HG03460 (cell line): ENCODE data around the gene MARK3.

ENCODE experiments used
- ATAC-seq: cut with Tn5 transposase; IDR thresholded peaks from one replicate; pipeline ENCODE4 v1.9.1; 2021; ENCODE audit not compliant: unreplicated experiment

The MARK3 gene

DNA sequence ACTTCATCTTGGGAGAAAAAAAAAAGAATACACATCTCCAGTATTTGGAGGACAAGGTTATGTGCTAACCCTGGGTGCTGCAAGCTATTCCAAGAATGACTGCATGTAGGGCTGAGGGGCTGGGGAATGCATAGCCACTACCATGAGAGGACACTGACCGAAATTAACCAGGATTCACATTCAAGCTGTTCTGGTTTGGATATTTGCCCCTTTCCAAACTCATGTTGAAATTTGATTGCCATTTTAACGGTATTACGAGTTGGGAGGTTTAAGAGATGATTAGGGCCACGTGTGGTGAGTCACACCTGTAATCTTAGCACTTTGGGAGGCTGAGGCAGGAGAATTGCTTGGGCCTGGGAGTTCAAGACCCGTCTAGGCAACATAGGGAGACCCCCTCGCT is 18.5 kb upstream of the MARK3 start:
- ATAC-seq: no peak

DNA sequence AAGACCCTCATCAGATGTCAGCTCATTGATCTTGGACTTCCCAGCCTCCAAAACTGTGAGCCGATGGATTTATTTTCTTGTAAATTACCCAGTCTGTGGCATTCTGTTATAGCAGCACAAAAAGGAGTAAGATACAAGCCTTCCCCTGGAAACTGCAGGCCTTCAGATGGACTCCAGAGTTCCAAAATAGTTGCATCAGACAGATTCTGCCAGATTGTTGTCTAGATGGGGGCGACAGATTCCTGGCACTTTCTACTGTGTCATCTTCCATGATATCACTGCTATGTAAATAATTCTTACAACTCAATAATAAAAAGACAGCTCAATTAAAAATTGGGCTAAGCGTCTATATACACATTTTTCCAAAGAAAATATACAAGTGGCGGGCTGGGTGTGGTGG is 17.2 kb upstream of the MARK3 start:
- no peak for ATAC-seq

DNA sequence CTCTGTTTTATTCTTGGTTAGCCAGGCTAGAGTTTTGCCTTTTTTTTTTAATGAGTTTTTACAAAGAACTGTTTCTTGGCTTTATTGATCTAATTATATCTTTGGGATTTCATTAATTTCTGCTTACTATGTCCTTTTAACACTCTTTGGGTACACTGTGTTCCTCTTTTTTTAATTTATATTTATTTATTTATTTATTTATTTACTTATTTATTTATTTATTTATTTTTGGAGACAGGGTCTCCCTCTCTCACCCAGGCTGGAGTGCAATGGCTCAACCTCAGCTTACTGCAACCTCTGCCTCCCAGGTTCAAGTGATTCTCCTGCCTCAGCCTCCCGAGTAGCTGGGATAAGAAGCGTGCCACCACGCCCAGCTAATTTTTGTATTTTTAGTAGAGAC is 15.1 kb upstream of the MARK3 start:
- no peak for ATAC-seq

- no peak for ATAC-seq
These were observed 13.2 kb upstream of the MARK3 start for GRCh38 chr14:103372017-103372416.

DNA sequence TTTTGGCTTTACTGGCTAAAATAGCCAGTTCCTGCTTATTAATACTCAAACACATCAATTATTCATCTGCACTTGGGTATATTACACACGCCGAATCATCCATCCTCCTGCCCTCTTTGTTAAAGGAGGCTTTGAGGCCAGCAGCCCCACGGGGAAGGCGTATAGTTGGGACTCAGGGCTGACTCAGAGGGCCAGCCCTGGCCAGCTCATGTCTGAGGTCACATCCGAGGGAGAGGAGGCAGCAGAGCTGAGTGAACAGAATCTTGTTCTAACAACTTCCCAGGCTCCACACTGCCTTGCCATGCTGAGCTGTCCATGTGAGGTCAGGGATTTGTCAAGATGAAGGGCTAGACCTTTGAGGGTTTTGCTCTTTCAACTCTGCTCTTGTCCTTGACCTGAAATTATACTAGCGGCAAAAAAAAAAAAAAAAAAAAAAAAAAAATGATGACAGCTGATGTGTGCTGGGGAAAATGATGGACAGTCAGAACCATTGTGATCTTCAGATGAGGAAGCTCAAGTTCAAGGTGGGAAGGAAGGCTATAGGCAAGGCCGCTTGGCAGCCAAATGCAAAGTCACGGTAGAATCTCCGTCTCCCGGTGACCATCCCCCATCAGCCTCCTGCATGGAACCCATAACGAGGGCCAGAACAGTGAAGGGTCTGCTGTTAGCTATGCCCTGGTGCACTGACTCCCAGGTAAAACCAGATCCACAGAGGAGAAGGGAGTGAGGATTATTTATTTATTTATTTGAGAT is 12.5 kb upstream of the MARK3 start:
- no peak for ATAC-seq

DNA sequence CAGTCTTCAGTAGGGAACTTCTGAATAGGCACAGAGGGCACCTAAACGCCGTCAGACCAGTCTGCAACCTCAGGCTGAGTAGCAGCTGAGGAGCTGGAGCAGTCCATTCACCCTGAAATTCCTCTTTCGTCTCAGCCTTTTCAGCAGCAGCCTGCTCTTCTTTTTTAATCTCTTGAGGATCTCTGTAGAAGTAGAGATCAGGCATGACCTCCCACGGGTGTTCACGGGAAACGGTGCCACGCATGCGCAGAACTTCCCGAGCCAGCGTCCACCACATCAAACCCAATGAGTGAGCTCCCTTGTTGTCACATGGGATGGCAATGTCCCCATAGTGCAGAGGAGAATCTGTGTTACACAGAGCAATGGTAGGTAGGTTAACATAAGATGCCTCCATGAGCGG is 11.1 kb upstream of the MARK3 start:
- ATAC-seq: no peak

DNA sequence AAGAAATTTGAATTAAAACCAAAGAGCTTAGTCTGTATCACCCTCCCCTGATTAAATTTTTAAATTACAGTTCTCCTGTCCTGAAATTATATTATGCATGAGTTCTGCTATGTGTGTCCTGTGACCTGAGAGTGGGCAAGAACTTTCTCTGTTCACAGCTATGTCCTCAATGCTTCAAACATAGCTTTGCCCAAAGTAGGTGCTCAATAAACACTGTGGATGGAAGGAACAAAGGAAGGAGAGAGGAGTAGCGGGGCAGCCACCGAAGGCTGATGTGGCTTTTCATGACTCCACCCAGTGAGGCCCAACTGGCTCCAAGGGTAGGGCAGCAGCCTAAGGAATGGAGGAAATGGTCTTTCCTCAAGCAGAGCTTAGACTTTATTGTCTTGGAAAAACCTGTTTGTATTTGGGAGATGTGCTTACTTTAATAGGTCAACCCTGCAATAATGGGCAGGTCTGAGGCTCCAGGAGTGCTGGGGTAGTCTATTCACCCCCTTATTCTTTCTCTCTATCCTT is 7.6 kb upstream of the MARK3 start:
- no peak for ATAC-seq

DNA sequence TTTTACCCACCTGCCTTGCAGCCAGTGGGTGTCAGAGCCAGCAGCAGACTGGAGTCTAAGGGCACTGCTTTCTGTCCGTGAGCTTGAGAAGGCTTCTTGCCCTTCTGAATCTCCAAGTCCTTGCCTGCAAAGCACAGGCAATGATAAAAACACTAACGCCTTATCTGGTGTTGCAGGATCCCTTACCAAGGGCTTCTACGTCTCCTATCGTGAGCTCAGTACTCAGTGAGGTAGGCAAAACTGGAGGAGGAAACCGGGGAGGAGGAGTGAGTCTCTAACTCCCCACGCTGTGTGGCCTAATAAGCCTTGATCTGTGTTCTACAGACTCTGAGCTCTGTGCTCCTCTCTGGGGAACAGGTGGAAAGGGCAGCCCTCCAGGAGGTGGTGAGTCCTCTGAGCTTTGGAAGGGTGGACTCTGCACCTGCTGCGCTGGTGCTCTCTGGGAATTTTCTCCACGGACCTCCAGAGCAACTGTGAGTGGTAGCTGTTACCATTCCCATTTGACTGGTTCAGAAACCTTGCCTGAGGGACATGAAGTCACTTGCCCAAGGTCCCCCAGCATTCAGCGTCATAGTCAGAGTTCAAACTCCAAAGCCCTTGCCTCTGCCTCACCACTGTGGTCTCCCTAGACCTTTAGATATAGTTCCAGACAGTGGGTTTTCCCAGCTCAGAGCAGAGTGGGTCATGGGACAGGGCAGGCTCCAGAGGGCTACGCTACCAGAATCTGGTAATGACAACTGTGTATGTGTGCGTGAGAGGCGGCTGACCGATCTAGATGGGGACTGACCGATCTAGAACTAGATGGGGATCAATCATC is 7.0 kb upstream of the MARK3 start:
- no peak for ATAC-seq

DNA sequence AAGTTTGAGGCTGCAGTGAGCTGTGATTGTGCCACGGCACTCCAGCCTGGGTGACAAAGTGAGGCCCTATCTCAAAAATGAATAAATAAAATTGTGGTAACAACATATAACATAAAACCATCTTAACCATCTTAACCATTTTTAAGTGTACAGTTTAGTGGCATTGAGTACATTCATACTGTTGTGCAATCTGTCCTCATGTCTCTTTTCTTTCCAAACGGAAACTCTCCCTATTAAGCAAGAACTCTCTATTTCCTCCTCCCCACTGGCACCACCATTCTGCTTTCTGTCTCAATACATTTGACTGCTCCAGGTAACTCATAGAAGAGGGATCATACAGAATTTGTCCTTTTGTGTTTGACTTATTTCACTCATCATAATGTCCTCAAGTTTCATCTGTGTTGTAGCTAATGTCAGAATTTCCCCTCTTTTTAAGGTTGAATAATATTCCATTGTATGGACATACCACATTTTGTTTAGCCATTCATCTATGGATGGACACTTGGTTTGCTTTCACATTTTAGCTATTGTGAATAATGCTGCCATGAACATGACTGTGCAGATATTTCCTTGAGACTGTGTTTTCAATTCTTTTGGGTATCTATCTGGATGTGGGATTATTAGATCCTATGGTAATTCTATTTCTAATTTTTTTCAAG is 4.4 kb upstream of the MARK3 start:
- no peak for ATAC-seq

GRCh38 chr14:103382376-103382775 is 2.8 kb upstream of the MARK3 start:
- no peak for ATAC-seq

- ATAC-seq: peak; percentile 3
These were observed 614 bp upstream of the MARK3 start for GRCh38 chr14:103384450-103385151.

- peak; percentile 6 for ATAC-seq
These were observed 906 bp downstream of the MARK3 start for GRCh38 chr14:103385929-103386712.

GRCh38 chr14:103386713-103387329 is 1.6 kb downstream of the MARK3 start:
- ATAC-seq: no peak

GRCh38 chr14:103388664-103389063 is 3.4 kb downstream of the MARK3 start:
- no peak for ATAC-seq

GRCh38 chr14:103390605-103391004 is 5.4 kb downstream of the MARK3 start:
- ATAC-seq: no peak

- ATAC-seq: no peak
These were observed 5.8 kb downstream of the MARK3 start for GRCh38 chr14:103391048-103391447.

- no peak for ATAC-seq
These were observed 6.9 kb downstream of the MARK3 start for GRCh38 chr14:103392106-103392505.

- no peak for ATAC-seq
These were observed 7.4 kb downstream of the MARK3 start for GRCh38 chr14:103392572-103392971.

- ATAC-seq: no peak
These were observed 7.9 kb downstream of the MARK3 start for GRCh38 chr14:103393070-103393469.
